Measurements from ENCODE around the gene FADS2. TPM values are rescaled to one million over a fixed set of nuclear protein-coding genes. Genes with fewer than 3 reads are reported as not detected.

Gene FADS2
- total RNA-seq, 4 donors from 2014 or later, result 15.4 to 540 (median 173) TPM

- DNase-seq (ENCODE audit: low spot score in 2 of 2), result no peak
- WGBS, 2 donors, result 78 to 88% methylated on average over 10 to 11 of the region's 13 CpGs
- H3K4me3 ChIP-seq (ENCODE audit: low read depth, poor library complexity, severe bottlenecking), result no peak overlapping the region
- TF ChIP-seq POLR2A (IDR thresholded peaks at IDR 0.05), result no peak
- TF ChIP-seq CTCF (IDR thresholded peaks at IDR 0.05), result no peak
- intact Hi-C loops (cut with DNase I; ENCODE audit: low total_unique reads), result no loop called here
Measured at GRCh38 chr11:61910187-61911127, 82.4 kb downstream of the FADS2 start.

GRCh38 chr11:61911128-61911700 lies 83.1 kb downstream of the FADS2 start:
- H3K4me3 ChIP-seq (ENCODE audit: low read depth, poor library complexity, severe bottlenecking), result no peak overlapping the region
- intact Hi-C loops (cut with DNase I; ENCODE audit: low total_unique reads), result no loop called here
- 79% methylated on average over 7 of the region's 7 CpGs for WGBS, 2 donors

GRCh38 chr11:61911701-61912529 lies 83.8 kb downstream of the FADS2 start:
- 53 to 76% methylated on average over 13 to 15 of the region's 17 CpGs for WGBS, 2 donors
- DNase-seq (ENCODE audit: low spot score in 2 of 2), result peak in 1 of 2 donors; percentile 87
- H3K4me3 ChIP-seq (ENCODE audit: low read depth, poor library complexity, severe bottlenecking), result no peak overlapping the region
- intact Hi-C loops (cut with DNase I; ENCODE audit: low total_unique reads), result no loop called here
- no peak for TF ChIP-seq POLR2A (IDR thresholded peaks at IDR 0.05)
- TF ChIP-seq CTCF (IDR thresholded peaks at IDR 0.05), result no peak

More at GRCh38 chr11:61911128-61911700, 83.1 kb downstream of the FADS2 start:
- no peak for TF ChIP-seq POLR2A (IDR thresholded peaks at IDR 0.05)
- no peak for TF ChIP-seq CTCF (IDR thresholded peaks at IDR 0.05)
- DNase-seq (ENCODE audit: low spot score in 2 of 2), result no peak

- no peak overlapping the region for H3K4me3 ChIP-seq (ENCODE audit: low read depth, poor library complexity, severe bottlenecking)
- intact Hi-C loops (cut with DNase I; ENCODE audit: low total_unique reads), result no loop called here
- no peak for DNase-seq (ENCODE audit: low spot score in 2 of 2)
- TF ChIP-seq POLR2A (IDR thresholded peaks at IDR 0.05), result no peak
- TF ChIP-seq CTCF (IDR thresholded peaks at IDR 0.05), result no peak
- 79 to 80% methylated on average over 6 of the region's 6 CpGs for WGBS, 2 donors
Measured at GRCh38 chr11:61912530-61912898, 84.4 kb downstream of the FADS2 start.

- DNase-seq (ENCODE audit: low spot score in 2 of 2), result peak in 1 of 2 donors; percentile 81
- no peak overlapping the region for H3K4me3 ChIP-seq (ENCODE audit: low read depth, poor library complexity, severe bottlenecking)
- intact Hi-C loops (cut with DNase I; ENCODE audit: low total_unique reads), result no loop called here
- WGBS, 2 donors, result 74 to 76% methylated on average over 14 to 18 of the region's 18 CpGs
- no peak for TF ChIP-seq CTCF (IDR thresholded peaks at IDR 0.05)
- no peak for TF ChIP-seq POLR2A (IDR thresholded peaks at IDR 0.05)
Measured at GRCh38 chr11:61912991-61913698, 85.0 kb downstream of the FADS2 start.
